Erythroblast (primary cell): ENCODE results near the gene PLCL2.

Experiments used
- GATA1 ChIP-seq: IDR thresholded peaks from 2 replicates; pipeline ENCODE4 v1.6.1; 2011; ENCODE audit warnings: low read depth, mild to moderate bottlenecking, control low read depth, low read length, moderate library complexity
- POLR2A ChIP-seq: IDR thresholded peaks from 2 replicates; pipeline ENCODE4 v1.6.1; 2011; ENCODE audit warnings: mild to moderate bottlenecking, low read length

GRCh38 chr3:17069754-17070153 is 185.0 kb downstream of the PLCL2 start:
- TF ChIP-seq POLR2A (no peak), GATA1 (no peak)
